H1 (cell line): Measurements from ENCODE around the gene ADARB2. TPM values are rescaled to one million over a fixed set of nuclear protein-coding genes. Genes with fewer than 3 reads are reported as not detected.

ENCODE experiments used
- KDM5A ChIP-seq: fragments of 200-600 bp; IDR thresholded peaks from 2 replicates; pipeline ENCODE4 v1.7.1; 2012; ENCODE audit warnings: mild to moderate bottlenecking, low read length, inconsistent platforms, mixed read lengths
- TAF7 ChIP-seq: optimal IDR thresholded peaks from 2 replicates; pipeline ENCODE3; 2011; ENCODE audit warnings: low read depth, mild to moderate bottlenecking, inconsistent platforms, low read length, moderate library complexity, borderline replicate concordance
- YY1 ChIP-seq: IDR thresholded peaks from 2 replicates; pipeline ENCODE4 v1.6.1; 2011; ENCODE audit warnings: low read depth, mild to moderate bottlenecking, low read length
- polyA plus RNA-seq, 7 experiments: library from polyadenylated mRNA; depleted of rRNA in 3 of 7; stranded (reverse) in 5 of 7; unstranded in 2 of 7; fragments of >200 nt in 5 of 7; fragments of 200-250 nt in 2 of 7; gene quantifications; 1 replicate in 5 of 7; 2 replicates in 1 of 7; 4 replicates in 1 of 7; pipeline versions ENCODE4 v1.2.1 to v1.2.3, GENCODE V29; 2011 to 2013; ENCODE audit warnings: missing spikeins in 2 of 7, mixed read lengths in 2 of 7
- total RNA-seq: library from RNA; stranded (reverse); fragmentation: NEBNext Ultra II Directional; extraction: Animal tissue kit (Norgen Biotek cat#: 25700); gene quantifications from 2 replicates; pipeline ENCODE4 v1.2.1, GENCODE V29; 2021

ADARB2 gene
- total and polyA plus RNA-seq, 2 of the 8 experiments (the other 6 are each of a cell fraction or from before 2014, with no cell fraction given): 2.2 to 2.8 TPM

GRCh38 chr10:1295756-1296480 is 441.4 kb downstream of the ADARB2 start (continued):
- no peak for TF ChIP-seq YY1
- TF ChIP-seq KDM5A: no peak
- TF ChIP-seq TAF7: no peak
